Gastroesophageal sphincter (tissue), 3 donors: ENCODE data around the gene OTOG.

ENCODE experiments used
- CTCF ChIP-seq, 4 experiments: fragments of 200-600 bp in 2 of 4; fragments of 450-650 bp in 2 of 4; sonication (generic) in 1 of 4; IDR thresholded peaks; one replicate each; pipeline ENCODE4 v1.5.1; 2017 to 2019; ENCODE audit warnings: antibody characterized with exemption in 4 of 4, mild to moderate bottlenecking in 2 of 4, moderate library complexity in 2 of 4
- POLR2A ChIP-seq, 2 donors: fragments of 450-650 bp; IDR thresholded peaks; one replicate each; pipeline ENCODE4 v1.6.1; 2017; ENCODE audit warnings: antibody characterized with exemption in 2 of 2, mild to moderate bottlenecking in 2 of 2, moderate library complexity in 1 of 2

- no peak for TF ChIP-seq CTCF (IDR thresholded peaks at IDR 0.05)
- TF ChIP-seq POLR2A (IDR thresholded peaks at IDR 0.05): no peak
Measured at GRCh38 chr11:17596310-17596669, 49.2 kb downstream of the OTOG start.
